ENCODE data around the gene LHPP. TPM values are rescaled to one million over a fixed set of nuclear protein-coding genes. Genes with fewer than 3 reads are reported as not detected.

Gene LHPP
- total RNA-seq, 1 experiment from 2014 or later = 24.7 TPM

GRCh38 chr10:124525751-124526600, 64.4 kb downstream of the LHPP start:
- Histone ChIP-seq H3K36me3 (ENCODE audit: low read depth) (no peaks in the 10 kb centered on the region), H3K79me2 (ENCODE audit: low read depth) (no peaks in the 10 kb centered on the region), H2AFZ (no peak overlapping the region), H3K4me3 (no peak overlapping the region), H3K4me1 (replicated peaks; ENCODE audit: insufficient read depth) (no peaks in the 10 kb centered on the region), H3K9me3 (ENCODE audit: insufficient read depth, low read depth) (no peaks in the 10 kb centered on the region), H3K4me2 (no peak overlapping the region), H3K9me2 (ENCODE audit: insufficient read depth) (no peaks in the 10 kb centered on the region), H3F3A (ENCODE audit: insufficient read depth, low read depth) (no peaks in the 10 kb centered on the region), H3K27ac (no peak overlapping the region), H4K20me1 (ENCODE audit: insufficient read depth) (no peaks in the 10 kb centered on the region), H3K27me3 (ENCODE audit: insufficient read depth, low read depth) (no peaks in the 10 kb centered on the region)
- TF ChIP-seq EZH2 (IDR thresholded peaks at IDR 0.05; ENCODE audit: low read depth) = no peak
- TF ChIP-seq CTCF (conservative IDR thresholded peaks at IDR 0.05) = no peak
- BruUV-seq (replicated peaks) = no TSS peak
- ChIA-PET CTCF (no interaction called here), POLR2A (ENCODE audit: unreplicated experiment) (no interaction called here)
- no peak for DNase-seq
- intact Hi-C loops (cut with micrococcal nuclease; ENCODE audit: unreplicated experiment) = no loop called here

- Histone ChIP-seq H3K4me2 (no peak overlapping the region), H3F3A (ENCODE audit: insufficient read depth, low read depth) (no peaks in the 10 kb centered on the region), H3K4me1 (replicated peaks; ENCODE audit: insufficient read depth) (no peaks in the 10 kb centered on the region), H3K9me3 (ENCODE audit: insufficient read depth, low read depth) (no peaks in the 10 kb centered on the region), H3K27me3 (ENCODE audit: insufficient read depth, low read depth) (no peaks in the 10 kb centered on the region), H2AFZ (no peak overlapping the region), H3K79me2 (ENCODE audit: low read depth) (no peaks in the 10 kb centered on the region), H4K20me1 (ENCODE audit: insufficient read depth) (no peaks in the 10 kb centered on the region), H3K9me2 (ENCODE audit: insufficient read depth) (no peaks in the 10 kb centered on the region), H3K36me3 (ENCODE audit: low read depth) (no peaks in the 10 kb centered on the region), H3K27ac (no peak overlapping the region), H3K4me3 (no peak overlapping the region)
- no peak for TF ChIP-seq EZH2 (IDR thresholded peaks at IDR 0.05; ENCODE audit: low read depth)
- TF ChIP-seq CTCF (conservative IDR thresholded peaks at IDR 0.05) = no peak
- BruUV-seq (replicated peaks) = no TSS peak
- ChIA-PET CTCF (no interaction called here), POLR2A (ENCODE audit: unreplicated experiment) (no interaction called here)
- intact Hi-C loops (cut with micrococcal nuclease; ENCODE audit: unreplicated experiment) = no loop called here
- DNase-seq = no peak
Observed at GRCh38 chr10:124526621-124527267, 65.1 kb downstream of the LHPP start.

GRCh38 chr10:124527874-124528395, 66.3 kb downstream of the LHPP start:
- no peaks in the 10 kb centered on the region for H3K36me3 ChIP-seq (ENCODE audit: low read depth)
- no peaks in the 10 kb centered on the region for H3K9me3 ChIP-seq (ENCODE audit: insufficient read depth, low read depth)
- ChIA-PET CTCF (no interaction called here), POLR2A (ENCODE audit: unreplicated experiment) (interaction anchor here (0.6 kb wide), 1 partner anchor 229 kb away, joined by 3 read pairs; no protein-coding TSS in a partner anchor)
- H3F3A ChIP-seq (ENCODE audit: insufficient read depth, low read depth) = no peaks in the 10 kb centered on the region
- H3K4me2 ChIP-seq = no peak overlapping the region
- no peak overlapping the region for H3K4me3 ChIP-seq
- no peaks in the 10 kb centered on the region for H3K27me3 ChIP-seq (ENCODE audit: insufficient read depth, low read depth)
- H3K4me1 ChIP-seq (replicated peaks; ENCODE audit: insufficient read depth) = no peaks in the 10 kb centered on the region
- H3K9me2 ChIP-seq (ENCODE audit: insufficient read depth) = no peaks in the 10 kb centered on the region
- DNase-seq = no peak
- TF ChIP-seq EZH2 (IDR thresholded peaks at IDR 0.05; ENCODE audit: low read depth) = no peak
- no peak for TF ChIP-seq CTCF (conservative IDR thresholded peaks at IDR 0.05)
- no TSS peak for BruUV-seq (replicated peaks)
- intact Hi-C loops (cut with micrococcal nuclease; ENCODE audit: unreplicated experiment) = no loop called here
- no peaks in the 10 kb centered on the region for H4K20me1 ChIP-seq (ENCODE audit: insufficient read depth)
- no peaks in the 10 kb centered on the region for H3K79me2 ChIP-seq (ENCODE audit: low read depth)
- no peak overlapping the region for H3K27ac ChIP-seq
- H2AFZ ChIP-seq = no peak overlapping the region
